ENCODE data around the gene CNTLN. TPM values are rescaled to one million over a fixed set of nuclear protein-coding genes. Genes with fewer than 3 reads are reported as not detected.

The CNTLN gene
- total and polyA plus RNA-seq, 2 of the 13 experiments (the other 11 are each of a cell fraction or from before 2014, with no cell fraction given): 1.5 to 5.7 TPM

DNA sequence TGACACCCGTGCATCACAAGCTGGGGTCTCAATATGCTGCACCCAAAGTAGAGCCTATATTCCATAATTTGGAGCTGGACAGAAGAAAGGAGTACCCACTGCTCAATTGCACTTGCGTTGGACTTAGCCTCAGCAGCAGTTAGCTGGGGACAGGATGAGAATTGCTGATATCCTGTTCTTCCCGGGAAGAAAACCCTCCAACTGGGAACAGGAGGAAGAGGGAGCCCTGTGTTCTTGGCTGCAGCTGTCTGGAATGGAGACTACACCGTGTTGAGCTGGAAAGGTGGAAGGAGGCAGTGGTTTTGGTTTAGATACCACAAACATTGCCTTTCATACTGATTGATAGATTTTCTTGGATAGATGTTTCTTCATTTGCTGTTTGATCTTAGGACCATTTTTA lies 24.6 kb downstream of the CNTLN start (continued):
- TF ChIP-seq NR2C2 (CRISPR knock-in tag; IDR thresholded peaks at IDR 0.05; ENCODE audit: borderline replicate concordance) (no peak), SOX13 (IDR thresholded peaks at IDR 0.05) (no peak), SOX13 (CRISPR knock-in tag; conservative IDR thresholded peaks at IDR 0.05 in 1 of 2, IDR thresholded peaks at IDR 0.05 in 1 of 2) (no peak)
- TF ChIP-seq, protein P1, sequence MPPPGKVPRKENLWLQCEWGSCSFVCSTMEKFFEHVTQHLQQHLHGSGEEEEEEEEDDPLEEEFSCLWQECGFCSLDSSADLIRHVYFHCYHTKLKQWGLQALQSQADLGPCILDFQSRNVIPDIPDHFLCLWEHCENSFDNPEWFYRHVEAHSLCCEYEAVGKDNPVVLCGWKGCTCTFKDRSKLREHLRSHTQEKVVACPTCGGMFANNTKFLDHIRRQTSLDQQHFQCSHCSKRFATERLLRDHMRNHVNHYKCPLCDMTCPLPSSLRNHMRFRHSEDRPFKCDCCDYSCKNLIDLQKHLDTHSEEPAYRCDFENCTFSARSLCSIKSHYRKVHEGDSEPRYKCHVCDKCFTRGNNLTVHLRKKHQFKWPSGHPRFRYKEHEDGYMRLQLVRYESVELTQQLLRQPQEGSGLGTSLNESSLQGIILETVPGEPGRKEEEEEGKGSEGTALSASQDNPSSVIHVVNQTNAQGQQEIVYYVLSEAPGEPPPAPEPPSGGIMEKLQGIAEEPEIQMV (CRISPR knock-in tag; IDR thresholded peaks at IDR 0.05; ENCODE audit: low read depth): no peak

DNA sequence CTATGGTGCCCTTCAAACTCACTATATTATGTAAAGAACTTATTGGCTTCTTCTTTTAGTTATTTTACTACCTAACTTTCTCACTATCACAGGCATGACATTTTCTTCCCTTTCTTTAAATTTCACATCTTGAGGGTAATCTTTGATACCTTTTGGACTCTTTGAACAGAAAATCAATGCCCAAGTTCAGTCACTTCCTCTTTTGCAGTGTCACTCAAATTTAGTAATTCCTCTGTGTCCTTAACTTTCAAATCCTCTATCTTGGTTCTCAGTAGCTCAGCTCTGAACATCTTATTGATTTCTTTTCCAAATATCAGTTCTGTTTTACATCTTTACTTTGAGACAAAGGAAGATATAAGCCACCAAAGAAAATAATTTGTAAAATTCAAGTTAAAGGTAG lies 25.5 kb downstream of the CNTLN start:
- CTCF ChIA-PET (ENCODE audit: low intra/inter-chr PET ratio, low total read pairs): no interaction called here
- TF ChIP-seq FOXA1 (IDR thresholded peaks at IDR 0.05) (no peak), FOXA1 (CRISPR knock-in tag; IDR thresholded peaks at IDR 0.05) (no peak)
- POLR2A ChIA-PET: no interaction called here
- FAIRE-seq (no peak), ATAC-seq (no peak), DNase-seq (ENCODE audit: low spot score) (no peak)
- no peak overlapping the region for H3K4me2 ChIP-seq (ENCODE audit: low read depth, low read length)
- no peaks in the 10 kb centered on the region for H3K79me2 ChIP-seq (ENCODE audit: insufficient read depth, low read length)
- H3K4me1 ChIP-seq (ENCODE audit: insufficient read depth, low read length): no peaks in the 10 kb centered on the region
- BruUV-seq (replicated peaks): no TSS peak
- H3K9me3 ChIP-seq (ENCODE audit: low read length): peaks cover 48% of the 10 kb centered on the region; the same call in 1 of the 2 replicates
- intact Hi-C loops (cut with micrococcal nuclease; ENCODE audit: unreplicated experiment) (no loop called here), in situ Hi-C loops (cut with HindIII; ENCODE audit: extremely low pct_ligation_motif_present, low pct_unique_long_range_greater_than_20kb) (no loop called here)
- H3K27ac ChIP-seq (ENCODE audit: extremely low read length, insufficient read depth, low read length): no peak overlapping the region
- H3K27me3 ChIP-seq (ENCODE audit: control insufficient read depth in 1 of 2, insufficient read depth in 2 of 2, low read length in 2 of 2): no peaks in the 10 kb centered on the region
- no peaks in the 10 kb centered on the region for H3K36me3 ChIP-seq (replicated peaks in 1 of 2; ENCODE audit: control insufficient read depth in 1 of 2, insufficient read depth in 2 of 2, low read length in 2 of 2)
- H2AFZ ChIP-seq (ENCODE audit: low read length): no peak overlapping the region
- no peak overlapping the region for H3K4me3 ChIP-seq (replicated peaks in 1 of 3; ENCODE audit: insufficient read depth in 1 of 3, low read depth in 2 of 3, low read length in 3 of 3)
- H4K20me1 ChIP-seq (ENCODE audit: insufficient read depth, low read length): no peaks in the 10 kb centered on the region
- no peak overlapping the region for H3K9ac ChIP-seq (ENCODE audit: insufficient read depth, low read depth, low read length)

DNA sequence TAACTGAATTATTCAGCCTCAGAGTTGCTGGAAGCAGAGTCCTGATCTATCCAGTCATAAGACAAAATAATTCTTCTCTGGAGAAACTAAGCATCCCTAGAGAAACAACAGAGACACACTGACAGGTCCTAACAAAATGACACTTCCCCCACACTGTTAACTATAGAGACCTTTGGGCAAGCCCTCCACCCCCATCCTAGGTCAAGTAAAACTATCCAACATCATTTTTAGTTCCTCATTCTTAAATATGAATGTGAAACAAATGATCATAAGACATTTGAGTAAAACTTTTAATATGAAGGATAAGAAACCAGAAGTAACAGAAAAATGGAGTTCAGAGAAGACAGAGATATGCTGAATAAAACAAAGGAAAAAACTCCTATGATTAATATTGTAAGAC lies 30.9 kb downstream of the CNTLN start:
- Histone ChIP-seq H3K9me3 (ENCODE audit: low read length) (peaks cover 54% of the 10 kb centered on the region; the same call in 1 of the 2 replicates), H3K27me3 (ENCODE audit: control insufficient read depth in 1 of 2, insufficient read depth in 2 of 2, low read length in 2 of 2) (no peaks in the 10 kb centered on the region), H3K79me2 (ENCODE audit: insufficient read depth, low read length) (no peaks in the 10 kb centered on the region), H3K4me3 (replicated peaks in 1 of 3; ENCODE audit: insufficient read depth in 1 of 3, low read depth in 2 of 3, low read length in 3 of 3) (no peak overlapping the region), H2AFZ (ENCODE audit: low read length) (no peak overlapping the region), H3K27ac (ENCODE audit: extremely low read length, insufficient read depth, low read length) (no peak overlapping the region), H3K4me2 (ENCODE audit: low read depth, low read length) (no peak overlapping the region), H3K9ac (ENCODE audit: insufficient read depth, low read depth, low read length) (no peak overlapping the region), H3K36me3 (replicated peaks in 1 of 2; ENCODE audit: control insufficient read depth in 1 of 2, insufficient read depth in 2 of 2, low read length in 2 of 2) (no peaks in the 10 kb centered on the region), H3K4me1 (ENCODE audit: insufficient read depth, low read length) (no peaks in the 10 kb centered on the region), H4K20me1 (ENCODE audit: insufficient read depth, low read length) (no peaks in the 10 kb centered on the region)
- intact Hi-C loops (cut with micrococcal nuclease; ENCODE audit: unreplicated experiment) (no loop called here), in situ Hi-C loops (cut with HindIII; ENCODE audit: extremely low pct_ligation_motif_present, low pct_unique_long_range_greater_than_20kb) (no loop called here)
- ChIA-PET POLR2A (no interaction called here), CTCF (ENCODE audit: low intra/inter-chr PET ratio, low total read pairs) (no interaction called here)
- FAIRE-seq: no peak
- BruUV-seq (replicated peaks): no TSS peak
- ATAC-seq: no peak
- no peak for DNase-seq (ENCODE audit: low spot score)
- TF ChIP-seq ZMYM4 (CRISPR knock-in tag; IDR thresholded peaks at IDR 0.05) (no peak), MED1 (CRISPR knock-in tag; IDR thresholded peaks at IDR 0.05) (no peak)
- TF ChIP-seq, protein P2, sequence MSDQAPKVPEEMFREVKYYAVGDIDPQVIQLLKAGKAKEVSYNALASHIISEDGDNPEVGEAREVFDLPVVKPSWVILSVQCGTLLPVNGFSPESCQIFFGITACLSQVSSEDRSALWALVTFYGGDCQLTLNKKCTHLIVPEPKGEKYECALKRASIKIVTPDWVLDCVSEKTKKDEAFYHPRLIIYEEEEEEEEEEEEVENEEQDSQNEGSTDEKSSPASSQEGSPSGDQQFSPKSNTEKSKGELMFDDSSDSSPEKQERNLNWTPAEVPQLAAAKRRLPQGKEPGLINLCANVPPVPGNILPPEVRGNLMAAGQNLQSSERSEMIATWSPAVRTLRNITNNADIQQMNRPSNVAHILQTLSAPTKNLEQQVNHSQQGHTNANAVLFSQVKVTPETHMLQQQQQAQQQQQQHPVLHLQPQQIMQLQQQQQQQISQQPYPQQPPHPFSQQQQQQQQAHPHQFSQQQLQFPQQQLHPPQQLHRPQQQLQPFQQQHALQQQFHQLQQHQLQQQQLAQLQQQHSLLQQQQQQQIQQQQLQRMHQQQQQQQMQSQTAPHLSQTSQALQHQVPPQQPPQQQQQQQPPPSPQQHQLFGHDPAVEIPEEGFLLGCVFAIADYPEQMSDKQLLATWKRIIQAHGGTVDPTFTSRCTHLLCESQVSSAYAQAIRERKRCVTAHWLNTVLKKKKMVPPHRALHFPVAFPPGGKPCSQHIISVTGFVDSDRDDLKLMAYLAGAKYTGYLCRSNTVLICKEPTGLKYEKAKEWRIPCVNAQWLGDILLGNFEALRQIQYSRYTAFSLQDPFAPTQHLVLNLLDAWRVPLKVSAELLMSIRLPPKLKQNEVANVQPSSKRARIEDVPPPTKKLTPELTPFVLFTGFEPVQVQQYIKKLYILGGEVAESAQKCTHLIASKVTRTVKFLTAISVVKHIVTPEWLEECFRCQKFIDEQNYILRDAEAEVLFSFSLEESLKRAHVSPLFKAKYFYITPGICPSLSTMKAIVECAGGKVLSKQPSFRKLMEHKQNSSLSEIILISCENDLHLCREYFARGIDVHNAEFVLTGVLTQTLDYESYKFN (CRISPR knock-in tag; conservative IDR thresholded peaks at IDR 0.05): no peak
- TF ChIP-seq, protein P3, sequence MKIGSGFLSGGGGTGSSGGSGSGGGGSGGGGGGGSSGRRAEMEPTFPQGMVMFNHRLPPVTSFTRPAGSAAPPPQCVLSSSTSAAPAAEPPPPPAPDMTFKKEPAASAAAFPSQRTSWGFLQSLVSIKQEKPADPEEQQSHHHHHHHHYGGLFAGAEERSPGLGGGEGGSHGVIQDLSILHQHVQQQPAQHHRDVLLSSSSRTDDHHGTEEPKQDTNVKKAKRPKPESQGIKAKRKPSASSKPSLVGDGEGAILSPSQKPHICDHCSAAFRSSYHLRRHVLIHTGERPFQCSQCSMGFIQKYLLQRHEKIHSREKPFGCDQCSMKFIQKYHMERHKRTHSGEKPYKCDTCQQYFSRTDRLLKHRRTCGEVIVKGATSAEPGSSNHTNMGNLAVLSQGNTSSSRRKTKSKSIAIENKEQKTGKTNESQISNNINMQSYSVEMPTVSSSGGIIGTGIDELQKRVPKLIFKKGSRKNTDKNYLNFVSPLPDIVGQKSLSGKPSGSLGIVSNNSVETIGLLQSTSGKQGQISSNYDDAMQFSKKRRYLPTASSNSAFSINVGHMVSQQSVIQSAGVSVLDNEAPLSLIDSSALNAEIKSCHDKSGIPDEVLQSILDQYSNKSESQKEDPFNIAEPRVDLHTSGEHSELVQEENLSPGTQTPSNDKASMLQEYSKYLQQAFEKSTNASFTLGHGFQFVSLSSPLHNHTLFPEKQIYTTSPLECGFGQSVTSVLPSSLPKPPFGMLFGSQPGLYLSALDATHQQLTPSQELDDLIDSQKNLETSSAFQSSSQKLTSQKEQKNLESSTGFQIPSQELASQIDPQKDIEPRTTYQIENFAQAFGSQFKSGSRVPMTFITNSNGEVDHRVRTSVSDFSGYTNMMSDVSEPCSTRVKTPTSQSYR (CRISPR knock-in tag; IDR thresholded peaks at IDR 0.05; ENCODE audit: borderline replicate concordance): no peak
